A549 (cell line): ENCODE data around the gene ACAA1. TPM values are rescaled to one million over a fixed set of nuclear protein-coding genes. Genes with fewer than 3 reads are reported as not detected.

Experiments used
- ATAC-seq, 2 experiments: fragments of 200-7000 bp in 1 of 2; fragments of >200 bp in 1 of 2; cut with Nextera tagmentation in 1 of 2; cut with Tn5 transposase in 1 of 2; 3 replicates each; pipeline versions ENCODE4 v1.8.0 to v1.9.1; 2018 to 2020; ENCODE audit warnings: mild to moderate bottlenecking in 1 of 2, moderate library complexity in 1 of 2
- CTCF ChIA-PET: fragments of 300-600 bp; sonication (Branson Sonifier 250); formaldehyde crosslinking; extraction: SDS; loops from one replicate; lab custom pipeline; 2021; ENCODE audit warnings: antibody characterized with exemption, inconsistent platforms; lab: Yijun Ruan, JAX
- POLR2A ChIA-PET: fragments of 350-600 bp; formaldehyde crosslinking; extraction: SDS; loops from one replicate; lab custom pipeline; 2021; ENCODE audit warnings: antibody characterized with exemption, inconsistent platforms; lab: Yijun Ruan, JAX
- DNase-seq, 2 experiments: peaks; one replicate each; pipeline versions ENCODE4 v3.0.0 to v3.0.0-alpha.2; 2011 to 2016; ENCODE audit warnings: low read depth in 1 of 2, low spot score in 1 of 2
- FAIRE-seq: peaks from 2 replicates; lab custom pipeline; 2011; peaks lifted over from hg19 to GRCh38; lab: Jason Lieb, UNC
- H3K27ac ChIP-seq, 2 experiments: fragments of >200 bp; sonication (Bioruptor Twin); formaldehyde crosslinking; 3 replicates each; pipeline ENCODE4 v1.5.1; 2016 to 2017
- H3K4me1 ChIP-seq: fragments of >200 bp; sonication (Bioruptor Twin); formaldehyde crosslinking; 3 replicates; pipeline ENCODE4 v1.6.1; 2016
- H3K4me2 ChIP-seq: fragments of >200 bp; sonication (Bioruptor Twin); formaldehyde crosslinking; 3 replicates; pipeline ENCODE4 v1.6.1; 2016
- H3K4me3 ChIP-seq: fragments of >200 bp; sonication (Bioruptor Twin); formaldehyde crosslinking; 3 replicates; pipeline ENCODE4 v1.5.1; 2016
- H3K9me3 ChIP-seq: fragments of >200 bp; sonication (Bioruptor Twin); formaldehyde crosslinking; 3 replicates; pipeline ENCODE4 v1.6.1; 2016
- ATOH8 ChIP-seq: fragments of 250-450 bp; sonication (Bioruptor Pico); IDR thresholded peaks from 2 replicates; pipeline ENCODE4 v1.5.0; 2020; ENCODE audit warnings: low read depth, mild to moderate bottlenecking, moderate library complexity
- BCL3 ChIP-seq: fragments of >200 bp; sonication (Bioruptor Twin); formaldehyde crosslinking; IDR thresholded peaks from 3 replicates; pipeline ENCODE4 v1.6.1; 2016
- CHD2 ChIP-seq: fragments of 150-350 bp; IDR thresholded peaks from 2 replicates; pipeline ENCODE4 v1.6.1; 2014; ENCODE audit warnings: low read length; ENCODE audit not compliant: partially characterized antibody
- CHD4 ChIP-seq: fragments of 200-600 bp; sonication (generic); IDR thresholded peaks from 2 replicates; pipeline ENCODE4 v1.6.1; 2016; ENCODE audit warnings: antibody characterized with exemption, mild to moderate bottlenecking, borderline replicate concordance
- EHMT2 ChIP-seq: fragments of 200-600 bp; sonication (generic); IDR thresholded peaks from 2 replicates; pipeline ENCODE4 v1.6.1; 2016; ENCODE audit warnings: antibody characterized with exemption, low read depth, mild to moderate bottlenecking, moderate library complexity
- EP300 ChIP-seq, 2 experiments: fragments of >200 bp; sonication (Bioruptor Twin); formaldehyde crosslinking; IDR thresholded peaks; 2 replicates in 1 of 2; 3 replicates in 1 of 2; pipeline ENCODE4 v1.6.1; 2016 to 2017
- ESRRA ChIP-seq: fragments of 150-350 bp; IDR thresholded peaks from 2 replicates; pipeline ENCODE4 v1.6.1; 2014; ENCODE audit warnings: mild to moderate bottlenecking, low read length, borderline replicate concordance
- HMGXB4 ChIP-seq: fragments of 250-450 bp; sonication (Bioruptor Pico); IDR thresholded peaks from 2 replicates; pipeline ENCODE4 v1.5.0; 2021; ENCODE audit warnings: mild to moderate bottlenecking, moderate library complexity, borderline replicate concordance
- MAX ChIP-seq: IDR thresholded peaks from 2 replicates; pipeline ENCODE4 v1.6.1; 2012
- MYC ChIP-seq: IDR thresholded peaks from 2 replicates; pipeline ENCODE4 v1.6.1; 2012; ENCODE audit warnings: mild to moderate bottlenecking, inconsistent platforms, low read length, improper control_type of control experiment, borderline replicate concordance
- NPAS2 ChIP-seq: fragments of 250-450 bp; sonication (Bioruptor Pico); IDR thresholded peaks from 2 replicates; pipeline ENCODE4 v1.8.0; 2022; ENCODE audit warnings: mild to moderate bottlenecking, moderate library complexity, borderline replicate concordance
- NR3C1 ChIP-seq: fragments of >200 bp; sonication (Bioruptor Twin); formaldehyde crosslinking; IDR thresholded peaks from 3 replicates; pipeline ENCODE4 v1.6.1; 2017
- PBX3 ChIP-seq: IDR thresholded peaks from 2 replicates; pipeline ENCODE4 v1.6.1; 2012
- PHF8 ChIP-seq: fragments of 200-600 bp; sonication (generic); IDR thresholded peaks from 2 replicates; pipeline ENCODE4 v1.6.1; 2016; ENCODE audit warnings: low read depth, mild to moderate bottlenecking, antibody characterized with exemption, moderate library complexity, borderline replicate concordance
- POLR2AphosphoS2 ChIP-seq: conservative IDR thresholded peaks from 2 replicates; pipeline ENCODE4 v1.6.1; 2012; ENCODE audit warnings: low read length, improper control_type of control experiment, inconsistent platforms
- RCOR1 ChIP-seq: fragments of 150-350 bp; IDR thresholded peaks from 2 replicates; pipeline ENCODE4 v1.6.1; 2014; ENCODE audit warnings: antibody characterized with exemption, low read length, low read depth
- SMC3 ChIP-seq: fragments of >200 bp; sonication (Bioruptor Twin); formaldehyde crosslinking; IDR thresholded peaks from 3 replicates; pipeline ENCODE4 v1.6.1; 2018; ENCODE audit warnings: inconsistent platforms
- TP53 ChIP-seq: fragments of 250-450 bp; sonication (Bioruptor Pico); IDR thresholded peaks from 2 replicates; pipeline ENCODE4 v1.5.0; 2021; ENCODE audit warnings: mild to moderate bottlenecking, moderate library complexity
- ZC3H11A ChIP-seq: fragments of 450-650 bp; IDR thresholded peaks from 2 replicates; pipeline ENCODE4 v1.6.1; 2014; ENCODE audit warnings: antibody characterized with exemption, mild to moderate bottlenecking
- WGBS: methylation state at CpG from one replicate; pipeline ENCODE4 v1.1.6; 2017; ENCODE audit errors: missing lambda C conversion rate; 5-methylcytosine and 5-hydroxymethylcytosine counted together
- polyA plus RNA-seq, 4 experiments: library from polyadenylated mRNA; depleted of rRNA in 3 of 4; stranded (reverse); fragments of >200 nt; fragmentation: RNase III in 1 of 4; extraction: RNeasy Plus Mini Kit Qiagen cat#74134 plus additional on column Dnase treatment in 1 of 4; gene quantifications; 2 replicates in 3 of 4; 3 replicates in 1 of 4; pipeline ENCODE4 v1.2.3, GENCODE V29; 2011 to 2017
- TF ChIP-seq, protein P1 (sequence below): IDR thresholded peaks from 2 replicates; pipeline ENCODE4 v1.6.1; 2012; ENCODE audit warnings: low read depth, borderline replicate concordance

ACAA1 gene
- polyA plus RNA-seq, 2 of the 4 experiments (the other 2 are of a cell fraction), result 36.8 to 53.2 TPM

DNA sequence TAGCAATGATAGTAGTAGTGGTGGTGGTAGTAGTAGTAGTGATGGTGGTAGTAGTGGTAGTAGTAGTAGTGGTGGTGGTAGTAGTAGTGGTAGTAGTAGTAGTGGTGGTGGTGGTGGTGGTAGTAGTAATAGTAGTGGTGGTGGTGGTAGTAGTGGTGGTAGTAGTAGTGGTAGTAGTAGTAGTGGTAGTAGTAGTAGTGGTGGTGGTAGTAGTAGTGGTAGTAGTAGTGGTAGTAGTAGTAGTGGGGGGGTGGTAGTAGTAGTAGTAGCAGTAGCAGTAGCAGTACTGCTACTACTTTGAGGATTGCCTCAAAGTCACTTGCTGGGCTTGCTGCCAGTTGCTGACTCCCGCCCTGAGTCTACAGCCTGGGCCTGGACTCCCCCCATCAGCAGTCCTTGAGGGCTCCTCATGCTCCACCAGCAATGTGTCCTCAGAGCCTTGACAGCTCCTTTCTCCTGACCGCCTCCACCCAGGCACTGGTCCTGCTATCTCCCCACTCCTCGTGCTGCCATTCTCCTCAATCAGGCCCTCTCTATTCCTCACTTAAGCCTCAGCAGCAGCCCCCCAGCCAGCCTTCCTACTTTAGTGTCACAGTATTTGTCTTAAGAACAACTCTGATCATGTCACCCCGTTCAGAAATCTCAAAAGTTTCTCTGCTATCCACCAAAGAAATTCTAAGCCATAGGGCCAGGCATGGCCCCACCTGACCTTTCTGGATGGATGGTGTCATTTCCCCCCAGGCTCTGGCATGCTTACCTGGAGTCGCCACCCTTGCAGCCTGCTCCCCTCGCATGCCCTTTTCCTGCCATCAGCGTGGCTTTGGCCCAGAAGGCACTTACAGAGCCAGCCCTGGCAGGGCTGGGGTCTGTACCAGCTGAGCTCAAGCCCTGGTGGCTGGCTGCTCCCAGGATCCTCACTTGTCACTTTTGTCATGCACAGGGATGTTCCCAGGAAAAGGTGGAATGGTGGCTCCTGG, 52.3 kb downstream of the ACAA1 start:
- DNase-seq, result peak; percentile 22 to 55
- FAIRE-seq, result no peak
- Histone ChIP-seq H3K27ac (no peak overlapping the region), H3K4me2 (no peak overlapping the region), H3K4me3 (no peak overlapping the region), H3K4me1 (no peaks in the 10 kb centered on the region), H3K9me3 (no peaks in the 10 kb centered on the region)
- peak; percentile 48 to 77 for ATAC-seq
- 57% methylated on average over 7 of the region's 7 CpGs for WGBS
- POLR2A ChIA-PET, result no interaction called here
- CTCF ChIA-PET, result interaction anchor here (1.2 kb wide), 1 partner anchor 87 kb away, joined by 3 read pairs; no protein-coding TSS in a partner anchor
- no peak for TF ChIP-seq SMC3
- TF ChIP-seq ESRRA, result no peak
- TF ChIP-seq NR3C1, result no peak
- TF ChIP-seq MYC, result no peak
- no peak for TF ChIP-seq MAX
- no peak for TF ChIP-seq PBX3
- TF ChIP-seq, protein P1, sequence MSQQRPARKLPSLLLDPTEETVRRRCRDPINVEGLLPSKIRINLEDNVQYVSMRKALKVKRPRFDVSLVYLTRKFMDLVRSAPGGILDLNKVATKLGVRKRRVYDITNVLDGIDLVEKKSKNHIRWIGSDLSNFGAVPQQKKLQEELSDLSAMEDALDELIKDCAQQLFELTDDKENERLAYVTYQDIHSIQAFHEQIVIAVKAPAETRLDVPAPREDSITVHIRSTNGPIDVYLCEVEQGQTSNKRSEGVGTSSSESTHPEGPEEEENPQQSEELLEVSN, result no peak
- no peak for TF ChIP-seq PHF8
- TF ChIP-seq ATOH8, result no peak
- TF ChIP-seq BCL3, result no peak
- TF ChIP-seq CHD2, result no peak
- no peak for TF ChIP-seq HMGXB4 (CRISPR knock-in tag)
- no peak for TF ChIP-seq POLR2AphosphoS2
- no peak for TF ChIP-seq EHMT2
- TF ChIP-seq RCOR1, result no peak
- no peak for TF ChIP-seq CHD4
- TF ChIP-seq EP300 (IDR thresholded peaks at IDR 0.05), result no peak
- no peak for TF ChIP-seq NPAS2 (CRISPR knock-in tag)
- TF ChIP-seq ZC3H11A, result no peak
- no peak for TF ChIP-seq TP53 (CRISPR knock-in tag)
